Dendritic cell treated with granulocyte-macrophage colony-stimulating factor and Interleukin-4, amounts not matched to agents 40 ng/mL and 50 ng/mL, for 4 days (primary cell): ENCODE results near the gene ANKRD36B.
"Not testable (repeated sequence)": the region's sequence is repeated elsewhere in the genome, so short reads cannot be mapped to it uniquely, and the experiment has no call there.

Source experiments
- H3K27ac Mint-ChIP-seq: one replicate; pipeline ENCODE4 v1.8.0; 2022; ENCODE audit warnings: mild to moderate bottlenecking, mixed read lengths
- H3K27me3 Mint-ChIP-seq: one replicate; pipeline ENCODE4 v1.8.0; 2022; ENCODE audit warnings: mild to moderate bottlenecking, mixed read lengths
- H3K36me3 Mint-ChIP-seq: one replicate; pipeline ENCODE4 v1.8.0; 2022; ENCODE audit warnings: low read depth, mixed read lengths
- H3K4me1 Mint-ChIP-seq: one replicate; pipeline ENCODE4 v1.8.0; 2022; ENCODE audit warnings: low read depth, mixed read lengths
- H3K4me3 Mint-ChIP-seq: one replicate; pipeline ENCODE4 v1.8.0; 2022; ENCODE audit warnings: mild to moderate bottlenecking, moderate library complexity, mixed read lengths
- H3K9me3 Mint-ChIP-seq: one replicate; pipeline ENCODE4 v1.8.0; 2022; ENCODE audit warnings: mixed read lengths
- intact Hi-C: fragments of 100-400 bp; cut with micrococcal nuclease; formaldehyde crosslinking; loops from one replicate; pipeline ENCODE4 v1.15.0; 2022

Gene ANKRD36B

DNA sequence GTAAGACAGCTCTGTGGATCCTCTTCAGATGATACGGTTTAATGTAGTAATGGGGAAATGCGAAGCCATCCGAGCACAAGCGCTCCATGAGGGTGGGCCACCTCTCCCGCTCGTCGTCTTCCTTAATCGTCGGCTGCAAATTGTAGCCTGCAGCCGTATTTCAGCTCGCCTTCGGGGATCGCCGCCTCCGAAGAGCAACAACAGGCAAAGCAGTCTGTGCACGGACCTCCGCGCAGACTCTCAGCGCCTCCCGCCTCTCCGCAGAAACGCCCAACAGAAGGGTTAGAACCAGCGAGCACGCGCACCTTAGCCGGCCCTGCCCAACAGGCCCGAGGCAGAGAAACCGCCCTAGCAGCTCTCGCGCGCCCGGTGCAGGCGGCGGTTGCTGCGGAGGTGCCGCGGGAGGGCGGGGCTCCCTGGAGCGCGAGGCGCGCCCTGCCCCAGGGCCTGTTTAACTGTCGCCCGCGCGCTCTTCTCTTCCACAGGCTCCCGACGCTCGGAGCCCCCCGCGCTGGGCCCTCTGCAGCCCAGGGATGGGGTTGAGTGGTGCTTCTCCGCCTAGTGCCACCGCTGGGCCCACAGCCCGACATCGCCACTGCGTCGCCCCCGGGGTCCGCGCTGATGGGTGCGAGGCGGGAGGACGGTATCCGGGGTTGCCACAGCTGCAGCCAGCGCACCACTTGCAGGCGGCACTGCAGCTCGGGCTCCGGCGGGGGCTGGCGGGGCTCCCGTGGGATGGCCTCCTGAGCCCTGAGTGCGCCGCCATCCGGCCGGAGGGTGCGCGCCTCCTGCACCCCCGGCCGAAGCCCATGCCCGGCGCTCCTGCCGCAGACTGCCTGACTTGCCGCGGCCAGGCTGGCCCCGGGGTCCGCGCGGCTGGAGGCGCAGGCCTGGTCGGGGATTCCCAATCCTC lies at the start of gene ANKRD36B:
Gene ANKRD36B (minus strand): TSS at position 280 of the 913 bp plus-strand sequence. CDS start 192 bp downstream, at position 88.
- Mint-ChIP-seq H3K4me3 (peak within 1 kb of the TSS; percentile 87), H3K27ac (peak within 1 kb of the TSS; percentile 86), H3K4me1 (peaks cover 18% of the 10 kb centered on the region)
- not testable (repeated sequence) for H3K9me3 Mint-ChIP-seq, H3K27me3 Mint-ChIP-seq, H3K36me3 Mint-ChIP-seq
- intact Hi-C loops, result loop anchor here (1.0 kb wide), 1 partner anchor 107 kb away; no protein-coding TSS in a partner anchor

DNA sequence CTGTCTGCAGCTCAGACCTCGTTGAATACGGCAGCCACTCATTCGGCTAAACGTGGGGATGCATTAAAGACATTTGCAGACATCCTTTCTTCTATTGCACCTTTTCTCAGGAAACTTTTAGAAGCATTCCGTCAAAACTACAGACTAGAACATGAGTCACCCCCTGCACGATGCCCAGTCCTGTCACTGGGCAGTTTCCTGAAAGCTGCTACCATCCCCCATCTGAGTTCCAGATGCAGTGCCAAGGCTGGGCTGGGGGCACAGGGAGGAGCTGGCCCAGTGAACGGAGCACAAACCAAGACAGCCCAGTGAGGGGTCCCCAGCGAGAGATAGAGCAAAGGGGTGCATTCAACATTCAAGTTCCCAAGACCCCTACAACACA lies 36.4 kb upstream of the ANKRD36B start:
- H3K27ac Mint-ChIP-seq, H3K9me3 Mint-ChIP-seq, H3K4me1 Mint-ChIP-seq, H3K4me3 Mint-ChIP-seq, intact Hi-C loops, H3K36me3 Mint-ChIP-seq, H3K27me3 Mint-ChIP-seq: not testable (repeated sequence)

DNA sequence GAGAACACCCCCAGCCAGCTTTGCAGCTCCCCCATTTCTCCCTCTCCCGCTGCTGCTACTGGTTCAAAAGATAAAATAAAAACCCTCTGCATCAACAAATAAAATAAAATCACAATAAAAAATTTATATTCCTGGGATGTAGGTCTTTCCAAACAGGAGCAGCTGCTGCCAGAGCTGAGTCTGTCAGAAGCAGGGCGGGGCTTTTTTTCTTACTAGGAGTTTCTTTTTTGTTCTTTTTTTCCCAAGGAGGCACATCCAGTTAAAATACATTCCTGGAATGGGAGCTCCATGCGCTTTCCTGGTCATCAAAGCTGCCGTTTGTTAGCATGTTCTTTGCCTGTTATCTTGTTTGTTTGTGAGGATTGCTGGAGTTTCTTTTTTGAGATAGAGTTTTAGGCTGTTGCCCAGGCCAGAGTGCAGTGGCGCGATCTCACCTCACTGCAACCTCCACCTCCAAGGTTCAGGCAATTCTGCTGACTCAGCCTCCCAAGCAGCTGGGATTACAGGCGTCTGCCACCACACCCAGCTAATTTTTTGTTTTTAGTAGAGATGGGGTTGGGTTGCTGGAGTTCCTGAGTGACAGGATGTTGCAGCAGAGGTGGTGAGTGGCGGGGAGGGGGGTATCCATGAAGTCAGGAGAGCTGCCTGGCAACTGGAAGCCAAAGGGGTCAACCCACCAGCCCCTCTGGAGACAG lies 35.8 kb upstream of the ANKRD36B start:
- H3K36me3 Mint-ChIP-seq, H3K4me3 Mint-ChIP-seq, intact Hi-C loops, H3K27ac Mint-ChIP-seq, H3K27me3 Mint-ChIP-seq, H3K9me3 Mint-ChIP-seq, H3K4me1 Mint-ChIP-seq: not testable (repeated sequence)

DNA sequence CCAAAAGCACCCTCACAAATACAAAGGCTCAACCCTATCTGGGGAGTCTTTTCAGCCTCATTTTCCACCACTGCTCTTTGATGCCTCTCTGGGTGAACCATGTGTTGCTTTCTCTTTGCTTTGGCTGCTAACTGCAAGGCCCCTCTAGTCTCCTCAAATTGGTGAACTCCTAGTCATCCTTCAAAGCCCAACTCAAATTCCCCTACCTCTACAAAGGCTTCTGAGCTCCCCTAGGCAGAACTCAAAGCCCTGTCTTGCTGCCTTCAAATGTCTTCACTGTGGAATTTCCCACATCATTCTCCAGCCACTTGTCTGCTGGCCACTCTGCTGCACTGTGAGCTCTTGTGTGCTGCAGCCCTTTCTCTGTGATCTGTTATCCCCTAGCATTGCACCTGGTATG lies 33.3 kb upstream of the ANKRD36B start:
- H3K9me3 Mint-ChIP-seq, H3K4me3 Mint-ChIP-seq, H3K27me3 Mint-ChIP-seq, H3K4me1 Mint-ChIP-seq, H3K36me3 Mint-ChIP-seq, H3K27ac Mint-ChIP-seq, intact Hi-C loops: not testable (repeated sequence)

DNA sequence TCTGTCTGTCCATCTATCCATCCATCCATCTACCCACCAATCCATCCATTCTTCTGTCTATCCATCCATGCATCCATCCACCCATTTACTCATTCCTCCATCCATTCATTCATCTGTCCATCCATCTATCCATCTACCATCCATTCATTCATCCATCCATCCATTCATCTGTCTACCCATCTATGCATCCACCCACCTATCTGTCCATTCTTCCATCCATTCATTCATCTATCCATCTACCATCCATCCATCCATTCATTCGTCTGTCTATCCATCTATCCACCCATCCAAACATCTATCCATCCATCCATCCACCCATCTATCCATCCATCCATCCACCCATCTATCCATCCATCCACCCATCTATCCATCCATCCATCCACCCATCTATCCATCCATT lies 30.8 kb upstream of the ANKRD36B start:
- H3K9me3 Mint-ChIP-seq, H3K36me3 Mint-ChIP-seq, H3K4me1 Mint-ChIP-seq, intact Hi-C loops, H3K27ac Mint-ChIP-seq, H3K4me3 Mint-ChIP-seq, H3K27me3 Mint-ChIP-seq: not testable (repeated sequence)

DNA sequence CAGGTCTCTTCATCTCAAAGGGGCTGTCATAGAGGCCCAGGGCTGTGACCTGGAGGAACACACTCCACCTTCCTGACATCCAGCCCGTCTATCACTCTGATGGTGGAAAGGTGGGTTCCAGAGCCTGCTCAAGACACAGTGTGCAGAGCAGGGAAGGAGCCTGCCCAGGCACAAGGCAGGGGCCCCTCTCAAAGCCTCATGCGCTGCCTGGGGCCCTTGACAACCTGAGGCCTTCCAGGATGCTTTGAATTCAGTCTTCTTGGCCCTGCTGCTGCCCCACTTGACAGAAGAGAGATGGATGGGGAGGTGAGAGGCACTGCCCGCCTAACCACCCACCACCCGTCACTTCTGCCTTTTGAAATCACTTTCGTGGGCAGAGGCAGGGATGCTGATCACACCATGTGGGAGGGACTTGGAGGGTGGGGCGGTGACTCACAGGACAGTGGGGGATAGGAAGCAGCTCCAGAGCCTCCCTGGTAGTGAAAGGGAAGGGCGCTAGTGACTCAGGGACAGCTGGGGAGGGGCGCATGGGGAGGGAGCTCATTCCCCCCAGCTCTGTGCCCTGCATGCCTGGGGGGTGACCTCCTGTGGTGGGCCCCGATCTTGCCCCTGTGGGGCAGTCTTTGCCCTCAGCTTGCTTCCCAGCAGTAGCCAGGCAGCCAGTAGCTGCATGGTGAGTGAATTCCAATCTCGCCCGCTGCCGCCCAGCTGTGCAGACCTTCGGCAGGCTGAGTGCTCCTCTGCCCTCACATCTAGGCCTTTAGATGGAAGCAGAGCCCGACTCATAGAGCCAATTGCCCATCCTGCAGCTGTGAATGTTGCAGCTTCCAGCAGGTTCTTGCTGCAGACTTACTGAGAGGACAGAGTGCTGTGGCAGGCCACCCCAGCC lies 29.5 kb upstream of the ANKRD36B start:
- H3K27me3 Mint-ChIP-seq, H3K36me3 Mint-ChIP-seq, H3K4me3 Mint-ChIP-seq, H3K27ac Mint-ChIP-seq, intact Hi-C loops, H3K9me3 Mint-ChIP-seq, H3K4me1 Mint-ChIP-seq: not testable (repeated sequence)

DNA sequence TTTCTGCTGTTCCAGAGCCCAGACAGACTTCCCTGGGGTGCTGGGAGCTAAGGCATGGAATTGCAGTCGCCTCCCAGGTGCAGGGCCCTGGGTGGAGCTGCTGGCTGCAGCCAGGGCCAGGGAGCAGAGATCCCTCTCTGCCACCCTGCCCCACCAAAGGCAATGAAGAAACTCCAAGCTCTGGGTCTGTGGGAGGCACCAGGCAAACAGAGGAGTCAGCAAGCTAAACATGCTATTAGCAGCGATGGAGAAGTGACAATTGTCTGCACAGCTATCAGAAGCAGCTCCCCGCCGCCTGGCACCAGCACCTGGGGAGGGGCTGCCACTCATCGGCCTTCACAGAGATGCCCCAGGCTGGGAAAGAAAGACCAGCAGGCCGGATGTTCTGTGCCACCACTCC lies 28.2 kb upstream of the ANKRD36B start:
- Mint-ChIP-seq H3K4me3 (no peak overlapping the region), H3K36me3 (no peaks in the 10 kb centered on the region), H3K4me1 (no peaks in the 10 kb centered on the region), H3K27me3 (no peaks in the 10 kb centered on the region), H3K27ac (no peak overlapping the region), H3K9me3 (no peaks in the 10 kb centered on the region)
- intact Hi-C loops, result no loop called here

DNA sequence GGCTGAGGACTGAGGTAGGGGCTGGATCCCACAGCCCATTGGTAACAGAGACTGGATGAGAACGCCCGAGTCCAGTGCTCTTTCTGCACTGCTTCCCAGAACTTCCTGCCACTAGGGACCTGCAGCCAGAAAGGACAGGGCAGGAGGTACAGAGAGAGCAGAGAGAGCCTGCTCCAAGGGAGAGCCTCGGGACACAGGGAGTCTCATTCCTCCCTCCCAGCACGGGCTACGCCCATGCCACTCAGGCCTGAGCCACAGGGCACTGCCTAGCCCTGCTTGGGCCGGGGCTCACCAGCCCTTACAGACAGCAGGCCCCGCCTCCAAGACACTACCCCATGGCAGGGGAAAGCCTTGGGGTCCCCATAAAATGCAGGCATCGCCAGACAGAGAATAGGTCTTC lies 26.1 kb upstream of the ANKRD36B start:
- H3K4me1 Mint-ChIP-seq, H3K27me3 Mint-ChIP-seq, H3K4me3 Mint-ChIP-seq, H3K36me3 Mint-ChIP-seq, H3K9me3 Mint-ChIP-seq, H3K27ac Mint-ChIP-seq, intact Hi-C loops: not testable (repeated sequence)

DNA sequence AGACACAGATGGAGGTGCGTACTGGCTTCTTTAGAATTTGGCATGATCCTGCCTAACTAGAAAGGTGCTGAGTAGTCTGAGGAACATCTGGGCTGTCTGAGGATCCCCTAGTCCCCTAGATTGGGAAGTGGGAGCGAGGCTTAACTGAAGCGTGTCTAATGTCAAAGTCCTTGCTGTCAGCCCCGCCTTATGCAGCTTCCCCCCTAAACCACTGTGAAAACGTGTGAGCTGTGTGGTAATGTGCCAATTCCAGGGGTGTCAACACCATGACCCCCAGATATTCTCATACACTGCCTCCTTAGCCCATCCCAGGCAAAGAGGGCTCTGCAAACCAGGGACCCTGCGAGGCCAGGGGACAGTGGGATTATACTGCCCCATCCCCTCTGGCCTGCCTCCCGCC lies 22.2 kb upstream of the ANKRD36B start:
- H3K9me3 Mint-ChIP-seq, intact Hi-C loops, H3K27ac Mint-ChIP-seq, H3K4me3 Mint-ChIP-seq, H3K27me3 Mint-ChIP-seq, H3K4me1 Mint-ChIP-seq, H3K36me3 Mint-ChIP-seq: not testable (repeated sequence)

DNA sequence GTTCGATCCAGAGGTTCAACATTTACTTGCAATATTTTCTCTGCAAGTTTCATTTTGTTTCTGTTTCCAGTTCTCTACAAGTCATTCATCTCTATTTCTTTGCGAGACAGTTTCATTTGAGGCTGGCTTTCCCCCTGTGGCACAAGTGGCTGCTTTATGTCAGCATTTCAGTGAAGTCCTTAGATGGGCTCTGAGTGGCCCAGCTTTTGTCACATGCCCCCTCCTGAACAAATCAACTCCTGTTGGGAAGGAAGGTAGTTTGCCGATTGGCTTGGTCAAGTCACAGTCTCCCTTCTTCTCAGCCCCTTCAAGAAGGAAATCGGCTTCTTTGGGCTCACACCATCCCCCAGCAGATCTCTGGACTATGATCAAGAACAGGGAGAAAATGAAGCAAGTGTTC lies 19.1 kb upstream of the ANKRD36B start:
- H3K36me3 Mint-ChIP-seq, H3K27me3 Mint-ChIP-seq, H3K4me1 Mint-ChIP-seq, H3K9me3 Mint-ChIP-seq, intact Hi-C loops, H3K27ac Mint-ChIP-seq, H3K4me3 Mint-ChIP-seq: not testable (repeated sequence)

DNA sequence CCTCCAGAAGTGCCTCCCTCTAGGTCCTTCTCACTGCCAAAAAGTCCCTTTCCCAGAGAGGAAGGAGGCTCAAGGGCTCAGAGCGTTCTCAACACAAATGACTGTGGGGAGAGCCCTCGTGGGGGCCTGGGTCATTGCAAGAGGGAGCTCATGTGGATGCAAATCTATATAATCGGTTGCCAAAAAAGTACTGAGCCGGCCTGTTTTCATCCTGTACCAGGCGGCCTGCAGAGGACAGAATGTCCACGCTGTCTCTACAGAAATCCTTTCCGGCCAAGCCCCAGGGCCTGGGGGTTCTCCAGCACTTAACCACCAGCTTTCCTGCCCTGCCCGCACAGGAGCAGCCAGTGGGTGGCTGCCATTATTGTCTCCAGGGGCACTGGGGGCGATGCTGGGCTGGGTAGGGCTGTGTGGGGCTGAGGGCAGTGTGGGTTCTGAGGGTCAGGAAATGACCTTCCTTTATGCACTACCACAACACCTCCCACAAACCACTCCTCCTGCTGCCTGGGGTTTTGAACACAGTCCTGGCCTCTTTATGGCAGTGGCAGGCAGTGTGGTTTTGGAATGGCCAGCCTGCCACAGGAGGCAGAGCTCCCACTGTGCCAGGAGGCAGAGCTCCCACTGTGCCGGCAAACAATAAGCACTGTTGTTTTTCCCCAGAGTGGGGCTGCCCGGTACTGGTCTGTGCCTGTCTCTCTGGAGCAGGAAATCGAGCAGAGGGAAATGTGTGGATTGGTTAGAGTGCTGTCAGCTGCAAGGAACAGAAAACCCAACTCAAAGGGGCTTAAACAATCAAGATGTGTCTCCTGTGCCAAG lies 16.1 kb upstream of the ANKRD36B start:
- H3K4me3 Mint-ChIP-seq, H3K27ac Mint-ChIP-seq, H3K9me3 Mint-ChIP-seq, H3K4me1 Mint-ChIP-seq, H3K36me3 Mint-ChIP-seq, intact Hi-C loops, H3K27me3 Mint-ChIP-seq: not testable (repeated sequence)

DNA sequence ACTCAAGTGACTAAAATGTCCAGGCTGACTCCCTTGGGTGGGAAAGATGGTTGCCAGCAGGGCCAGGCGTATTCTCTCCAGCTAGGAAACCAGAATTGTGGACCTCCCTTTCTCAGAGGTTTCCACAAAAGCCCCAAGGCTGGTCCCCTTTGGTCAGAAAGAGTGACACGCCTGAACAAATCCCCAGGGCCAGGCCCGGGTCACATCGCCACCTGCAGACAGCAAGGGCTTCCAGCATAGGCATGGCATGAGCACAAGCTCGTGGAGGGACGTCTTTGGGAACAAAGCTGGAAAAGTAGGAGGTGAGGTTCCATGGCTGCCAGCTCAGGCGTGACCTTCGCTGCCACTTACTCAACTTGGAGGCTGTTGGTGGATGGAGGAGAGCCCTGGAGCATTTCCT lies 15.4 kb upstream of the ANKRD36B start:
- H3K4me1 Mint-ChIP-seq, H3K27me3 Mint-ChIP-seq, H3K9me3 Mint-ChIP-seq, H3K27ac Mint-ChIP-seq, H3K36me3 Mint-ChIP-seq, H3K4me3 Mint-ChIP-seq, intact Hi-C loops: not testable (repeated sequence)

DNA sequence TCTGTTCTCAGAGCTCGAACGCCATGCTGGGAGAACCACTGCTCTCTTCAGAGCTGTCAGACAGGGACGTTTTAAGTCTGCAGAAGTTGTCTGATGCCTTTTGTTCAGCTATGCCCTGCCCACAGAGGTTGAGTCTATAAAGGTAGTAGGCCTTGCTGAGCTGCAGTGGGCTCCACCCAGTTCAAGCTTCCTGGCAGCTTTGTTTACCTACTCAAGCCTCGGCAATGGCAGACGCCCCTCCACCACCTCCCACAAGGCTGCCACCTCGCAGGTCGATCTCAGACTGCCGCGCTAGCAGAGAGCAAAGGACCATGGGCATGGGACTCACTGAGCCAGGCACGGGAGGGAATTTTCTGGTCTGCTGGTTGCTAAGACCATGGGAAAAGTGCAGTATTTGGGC lies 11.9 kb upstream of the ANKRD36B start:
- H3K27me3 Mint-ChIP-seq, H3K36me3 Mint-ChIP-seq, H3K27ac Mint-ChIP-seq, H3K4me3 Mint-ChIP-seq, H3K9me3 Mint-ChIP-seq, intact Hi-C loops, H3K4me1 Mint-ChIP-seq: not testable (repeated sequence)
